ENCODE measurements around the gene DNAJC21. TPM values are rescaled to one million over a fixed set of nuclear protein-coding genes. Genes with fewer than 3 reads are reported as not detected.

The DNAJC21 gene
- total and polyA plus RNA-seq, 2 donors (not counting 1 experiment from before 2014, with no cell fraction given): 60.4 to 64.4 TPM

GRCh38 chr5:34957321-34957720 is 28.0 kb downstream of the DNAJC21 start:
- no peaks in the 10 kb centered on the region for H4K20me1 ChIP-seq (ENCODE audit: control insufficient read depth, extremely low read depth, insufficient read depth, low read length)
- no peaks in the 10 kb centered on the region for H3K27me3 ChIP-seq (ENCODE audit: control insufficient read depth, insufficient read depth, low read length)
- peak in 1 of 2 donors; percentile 12 for DNase-seq (ENCODE audit: low read depth in 2 of 2)
- no peaks in the 10 kb centered on the region for H3K79me2 ChIP-seq (ENCODE audit: control insufficient read depth, insufficient read depth, low read length)
- peaks cover 2% of the 10 kb centered on the region for H3K36me3 ChIP-seq (ENCODE audit: control insufficient read depth, insufficient read depth, low read length)
- H3K9ac ChIP-seq (ENCODE audit: insufficient read depth, low read length): no peak overlapping the region
- H2AFZ ChIP-seq (ENCODE audit: low read length): no peak overlapping the region
- H3K9me3 ChIP-seq (ENCODE audit: control insufficient read depth, insufficient read depth, low read depth, low read length): no peaks in the 10 kb centered on the region
- no peak for TF ChIP-seq EZH2 (IDR thresholded peaks at IDR 0.05; ENCODE audit: low read length, missing control alignments)
- TF ChIP-seq CTCF (conservative IDR thresholded peaks at IDR 0.05 in 1 of 2, IDR thresholded peaks at IDR 0.05 in 1 of 2; ENCODE audit: low read depth in 1 of 2, low read length in 2 of 2): no peak
- no peaks in the 10 kb centered on the region for H3K4me1 ChIP-seq (ENCODE audit: control insufficient read depth, extremely low read depth, insufficient read depth, low read length)
- no peak overlapping the region for H3K4me3 ChIP-seq (replicated peaks in 1 of 4; ENCODE audit: control extremely low read depth in 1 of 4, insufficient read depth in 1 of 4, low read depth in 3 of 4, low read length in 4 of 4)
- no peak overlapping the region for H3K4me2 ChIP-seq (ENCODE audit: extremely low read depth, insufficient read depth, low read length)
- H3K27ac ChIP-seq (ENCODE audit: insufficient read depth, low read length): no peak overlapping the region

DNA sequence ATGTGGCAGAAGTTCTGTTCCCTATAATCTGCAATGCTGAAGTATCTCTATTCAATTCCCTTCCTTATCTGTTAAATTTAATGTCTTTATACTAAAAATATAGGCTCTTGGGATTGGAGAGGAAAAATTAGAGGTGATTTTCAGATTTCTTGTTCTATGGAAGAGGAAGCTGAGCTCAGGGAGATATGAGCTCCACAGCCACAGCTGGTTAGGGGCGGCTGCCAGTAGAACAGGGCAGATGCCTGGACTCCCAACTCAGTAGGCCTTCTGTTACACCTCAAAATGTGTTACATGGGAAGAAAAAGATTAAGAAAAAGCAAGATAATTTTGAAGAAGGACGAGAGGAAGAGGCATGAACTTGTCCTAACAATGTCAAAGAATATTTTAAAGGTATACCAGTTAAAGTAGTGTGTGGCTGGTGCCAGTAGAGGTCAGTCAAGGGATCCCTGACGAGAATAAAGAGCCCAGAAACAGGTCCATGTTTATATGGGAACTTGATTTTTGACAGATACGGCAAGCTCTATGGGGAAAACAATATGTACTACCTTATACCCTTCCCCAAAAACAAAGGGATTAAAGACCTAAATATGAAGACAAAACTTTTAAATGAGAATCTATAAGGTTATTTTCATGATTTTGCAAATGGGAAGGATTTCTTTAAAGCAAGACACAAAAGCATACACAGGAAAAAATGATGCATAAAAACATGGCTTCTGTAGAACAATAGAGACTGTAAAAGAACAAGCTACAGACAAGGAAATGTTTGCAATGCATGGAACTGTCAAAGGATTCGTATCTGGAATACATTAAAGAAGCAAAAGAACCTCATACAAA is 28.7 kb downstream of the DNAJC21 start:
- H3K36me3 ChIP-seq (ENCODE audit: control insufficient read depth, insufficient read depth, low read length): peaks cover 2% of the 10 kb centered on the region
- no peaks in the 10 kb centered on the region for H4K20me1 ChIP-seq (ENCODE audit: control insufficient read depth, extremely low read depth, insufficient read depth, low read length)
- no peak overlapping the region for H3K4me3 ChIP-seq (replicated peaks in 1 of 4; ENCODE audit: control extremely low read depth in 1 of 4, insufficient read depth in 1 of 4, low read depth in 3 of 4, low read length in 4 of 4)
- no peak overlapping the region for H3K4me2 ChIP-seq (ENCODE audit: extremely low read depth, insufficient read depth, low read length)
- DNase-seq (ENCODE audit: low read depth in 2 of 2): peak; percentile 11 to 47
- no peaks in the 10 kb centered on the region for H3K27me3 ChIP-seq (ENCODE audit: control insufficient read depth, insufficient read depth, low read length)
- no peak overlapping the region for H3K27ac ChIP-seq (ENCODE audit: insufficient read depth, low read length)
- TF ChIP-seq CTCF (conservative IDR thresholded peaks at IDR 0.05 in 1 of 2, IDR thresholded peaks at IDR 0.05 in 1 of 2; ENCODE audit: low read depth in 1 of 2, low read length in 2 of 2) (peak; percentile 51 to 73), EZH2 (IDR thresholded peaks at IDR 0.05; ENCODE audit: low read length, missing control alignments) (no peak)
- no peak overlapping the region for H3K9ac ChIP-seq (ENCODE audit: insufficient read depth, low read length)
- H3K79me2 ChIP-seq (ENCODE audit: control insufficient read depth, insufficient read depth, low read length): no peaks in the 10 kb centered on the region
- no peaks in the 10 kb centered on the region for H3K9me3 ChIP-seq (ENCODE audit: control insufficient read depth, insufficient read depth, low read depth, low read length)
- no peak overlapping the region for H2AFZ ChIP-seq (ENCODE audit: low read length)
- no peaks in the 10 kb centered on the region for H3K4me1 ChIP-seq (ENCODE audit: control insufficient read depth, extremely low read depth, insufficient read depth, low read length)

DNA sequence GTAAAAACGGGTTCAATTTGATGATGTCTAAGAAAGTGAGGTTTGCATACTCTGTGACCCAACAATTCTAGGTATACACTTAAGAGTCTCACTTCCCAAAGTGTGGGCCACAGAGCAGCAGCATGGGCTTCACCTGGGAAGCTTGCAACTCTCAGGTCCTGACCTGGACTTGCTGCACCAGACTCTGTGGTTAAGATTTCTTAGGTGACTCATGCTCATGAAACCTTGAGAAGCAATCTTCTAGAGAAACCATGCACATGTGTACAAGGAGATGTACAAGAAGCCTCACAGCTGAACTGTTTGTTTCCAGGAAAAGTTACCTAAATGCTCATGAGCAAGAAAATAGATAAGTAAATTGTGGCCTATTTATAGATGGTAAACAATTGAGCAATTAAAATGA is 30.0 kb downstream of the DNAJC21 start:
- H3K4me3 ChIP-seq (replicated peaks in 1 of 4; ENCODE audit: control extremely low read depth in 1 of 4, insufficient read depth in 1 of 4, low read depth in 3 of 4, low read length in 4 of 4): no peak overlapping the region
- H3K4me2 ChIP-seq (ENCODE audit: extremely low read depth, insufficient read depth, low read length): no peak overlapping the region
- H3K4me1 ChIP-seq (ENCODE audit: control insufficient read depth, extremely low read depth, insufficient read depth, low read length): no peaks in the 10 kb centered on the region
- DNase-seq (ENCODE audit: low read depth in 2 of 2): peak; percentile 50 to 80
- H2AFZ ChIP-seq (ENCODE audit: low read length): no peak overlapping the region
- H3K27me3 ChIP-seq (ENCODE audit: control insufficient read depth, insufficient read depth, low read length): no peaks in the 10 kb centered on the region
- H3K27ac ChIP-seq (ENCODE audit: insufficient read depth, low read length): no peak overlapping the region
- H3K9ac ChIP-seq (ENCODE audit: insufficient read depth, low read length): no peak overlapping the region
- H3K9me3 ChIP-seq (ENCODE audit: control insufficient read depth, insufficient read depth, low read depth, low read length): no peaks in the 10 kb centered on the region
- no peak for TF ChIP-seq CTCF (conservative IDR thresholded peaks at IDR 0.05 in 1 of 2, IDR thresholded peaks at IDR 0.05 in 1 of 2; ENCODE audit: low read depth in 1 of 2, low read length in 2 of 2)
- no peak for TF ChIP-seq EZH2 (IDR thresholded peaks at IDR 0.05; ENCODE audit: low read length, missing control alignments)
- H4K20me1 ChIP-seq (ENCODE audit: control insufficient read depth, extremely low read depth, insufficient read depth, low read length): no peaks in the 10 kb centered on the region
- H3K79me2 ChIP-seq (ENCODE audit: control insufficient read depth, insufficient read depth, low read length): no peaks in the 10 kb centered on the region
- peaks cover 2% of the 10 kb centered on the region for H3K36me3 ChIP-seq (ENCODE audit: control insufficient read depth, insufficient read depth, low read length)

Measured in fibroblast of lung (primary cell).